GM12892 (cell line): ENCODE data around the gene LILRA1.
"Not testable (repeated sequence)": the region's sequence is repeated elsewhere in the genome, so short reads cannot be mapped to it uniquely, and the experiment has no call there.

Experiments used
- POLR2A ChIP-seq: IDR thresholded peaks from 2 replicates; pipeline ENCODE4 v1.6.1; 2011; ENCODE audit warnings: low read depth, low read length, control low read depth
- POLR2AphosphoS5 ChIP-seq: IDR thresholded peaks from 2 replicates; pipeline ENCODE4 v1.6.1; 2011; ENCODE audit warnings: low read depth, low read length, control low read depth

DNA sequence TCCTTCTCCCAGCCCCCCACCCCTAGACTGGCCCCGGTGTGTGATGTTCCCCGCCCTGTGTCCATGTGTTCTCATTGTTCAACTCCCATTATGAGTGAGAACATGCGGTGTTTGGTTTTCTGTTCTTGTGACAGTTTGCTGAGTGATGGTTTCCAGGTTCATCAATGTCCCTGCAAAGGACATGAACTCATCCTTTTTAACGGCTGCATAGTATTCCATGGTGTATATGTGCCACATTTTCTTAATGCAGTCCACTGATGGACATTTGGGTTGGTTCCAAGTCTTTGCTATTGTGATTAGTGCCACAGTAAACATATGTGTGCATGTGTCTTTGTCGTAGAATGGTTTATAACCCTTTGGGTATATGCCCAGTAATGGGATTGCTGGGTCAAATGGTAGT, 15.2 kb upstream of the LILRA1 start:
- not testable (repeated sequence) for TF ChIP-seq POLR2A, POLR2AphosphoS5
